Measurements from ENCODE around the gene AVPR2.

AVPR2 gene

GRCh38 chrX:153884590-153884989 is 19.9 kb upstream of the AVPR2 start (continued):
- TF ChIP-seq GLIS3 (CRISPR knock-in tag; IDR thresholded peaks at IDR 0.05), result no peak

GRCh38 chrX:153885208-153885787 is 19.2 kb upstream of the AVPR2 start:
- TF ChIP-seq ZFP30 (CRISPR knock-in tag; IDR thresholded peaks at IDR 0.05) (no peak), CSRNP3 (CRISPR knock-in tag; IDR thresholded peaks at IDR 0.05) (no peak), RARB (CRISPR knock-in tag; IDR thresholded peaks at IDR 0.05) (no peak), ZC3H10 (CRISPR knock-in tag; IDR thresholded peaks at IDR 0.05) (no peak), POU6F1 (CRISPR knock-in tag; IDR thresholded peaks at IDR 0.05; ENCODE audit: borderline replicate concordance, low read depth) (no peak), CREB5 (CRISPR knock-in tag; IDR thresholded peaks at IDR 0.05; ENCODE audit: low read depth) (no peak), SNAI2 (CRISPR knock-in tag; IDR thresholded peaks at IDR 0.05) (no peak)
- ATAC-seq, result no peak

GRCh38 chrX:153885968-153886903 is 18.2 kb upstream of the AVPR2 start, which contains the start of gene L1CAM:
L1CAM (minus strand) TSS chrX:153886173; CDS start chrX:153875836, 10,337 bp downstream.
- no peak; the same call in 2 of the 3 replicates for ATAC-seq
- no peak for TF ChIP-seq POU6F1 (CRISPR knock-in tag; IDR thresholded peaks at IDR 0.05; ENCODE audit: borderline replicate concordance, low read depth)
- TF ChIP-seq GLIS3 (CRISPR knock-in tag; IDR thresholded peaks at IDR 0.05), result no peak
- TF ChIP-seq ISL1 (CRISPR knock-in tag; IDR thresholded peaks at IDR 0.05), result no peak

- TF ChIP-seq TOX (CRISPR knock-in tag; IDR thresholded peaks at IDR 0.05; ENCODE audit: borderline replicate concordance) (no peak), PPARA (CRISPR knock-in tag; IDR thresholded peaks at IDR 0.05; ENCODE audit: borderline replicate concordance) (no peak), OSR1 (CRISPR knock-in tag; IDR thresholded peaks at IDR 0.05) (no peak), ZNF8 (CRISPR knock-in tag; IDR thresholded peaks at IDR 0.05) (no peak), CSRNP3 (CRISPR knock-in tag; IDR thresholded peaks at IDR 0.05) (no peak), PATZ1 (CRISPR knock-in tag; IDR thresholded peaks at IDR 0.05; ENCODE audit: borderline replicate concordance) (no peak), ISL1 (CRISPR knock-in tag; IDR thresholded peaks at IDR 0.05) (no peak)
- no peak for ATAC-seq
These were observed 17.6 kb upstream of the AVPR2 start for GRCh38 chrX:153886915-153887314.
